Activated CD8-positive, alpha-beta T cell treated with anti-CD3 and anti-CD28 coated beads for 36 hours (primary cell): ENCODE data around the gene SLC7A11. TPM values are rescaled to one million over a fixed set of nuclear protein-coding genes. Genes with fewer than 3 reads are reported as not detected.
"Not testable (repeated sequence)": the region's sequence is repeated elsewhere in the genome, so short reads cannot be mapped to it uniquely, and the experiment has no call there.

Experiments used
- ATAC-seq: fragments of 200-7000 bp; cut with Tn5 transposase; one replicate; pipeline ENCODE4 v1.10.0; 2021; ENCODE audit warnings: mild to moderate bottlenecking, moderate library complexity
- CTCF ChIA-PET: fragments of 350-600 bp; sonication (Branson Sonifier 250); formaldehyde crosslinking; loops from one replicate; lab custom pipeline; 2021; ENCODE audit warnings: antibody characterized with exemption; lab: Charles Lee
- POLR2A ChIA-PET: fragments of 350-600 bp; sonication (Branson Sonifier 250); formaldehyde crosslinking; loops from one replicate; lab custom pipeline; 2021; ENCODE audit warnings: antibody characterized with exemption; lab: Charles Lee
- DNase-seq: peaks from one replicate; pipeline ENCODE4 v3.0.0-alpha.2; 2020
- H3K27ac Mint-ChIP-seq: one replicate; pipeline ENCODE4 v1.8.0; 2021; ENCODE audit warnings: mild to moderate bottlenecking, mixed read lengths
- H3K27me3 Mint-ChIP-seq: one replicate; pipeline ENCODE4 v1.8.0; 2021; ENCODE audit warnings: mixed read lengths
- H3K36me3 Mint-ChIP-seq: one replicate; pipeline ENCODE4 v1.8.0; 2021; ENCODE audit warnings: low read depth, mixed read lengths
- H3K4me1 Mint-ChIP-seq: one replicate; pipeline ENCODE4 v1.8.0; 2021; ENCODE audit warnings: low read depth, mixed read lengths
- H3K4me3 Mint-ChIP-seq: one replicate; pipeline ENCODE4 v1.8.0; 2021; ENCODE audit warnings: mild to moderate bottlenecking, moderate library complexity, mixed read lengths
- H3K9me3 Mint-ChIP-seq: one replicate; pipeline ENCODE4 v1.8.0; 2021; ENCODE audit warnings: mixed read lengths
- intact Hi-C: fragments of 100-400 bp; cut with micrococcal nuclease; formaldehyde crosslinking; loops from one replicate; pipeline ENCODE4 v1.10.0; 2022
- total RNA-seq, 2 experiments: library from RNA; stranded (reverse); gene quantifications; one replicate each; pipeline ENCODE4 v1.2.3, GENCODE V29; 2021
- TF ChIP-seq, protein P1 (sequence below): fragments of 200-600 bp; IDR thresholded peaks from one replicate; pipeline ENCODE4 v1.8.0; 2022; ENCODE audit warnings: antibody characterized with exemption, mild to moderate bottlenecking

Gene SLC7A11
- total RNA-seq, 2 experiments from 2014 or later: 3.7 to 4.5 TPM

DNA sequence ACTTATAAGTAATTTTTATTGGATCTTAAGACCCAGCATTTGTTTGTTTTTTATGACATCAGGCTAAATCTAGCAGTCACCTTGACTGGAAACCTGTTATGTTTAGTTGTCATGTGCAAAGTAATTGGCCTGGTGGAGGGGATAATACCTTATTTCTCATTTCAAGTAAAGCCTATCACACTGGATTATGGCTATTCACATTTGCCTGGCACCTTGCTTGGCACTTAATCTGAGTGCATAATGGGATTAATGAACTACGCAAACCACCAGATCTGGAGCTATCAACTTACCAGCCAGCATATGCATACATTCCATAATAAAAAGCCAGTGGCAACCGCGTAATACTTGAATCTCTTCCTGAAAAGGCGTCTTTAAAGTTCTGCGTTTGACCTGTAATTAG, 23.2 kb downstream of the SLC7A11 start:
- no peaks in the 10 kb centered on the region for H3K27me3 Mint-ChIP-seq
- DNase-seq: no peak
- no peaks in the 10 kb centered on the region for H3K9me3 Mint-ChIP-seq
- H3K27ac Mint-ChIP-seq: no peak overlapping the region
- no peaks in the 10 kb centered on the region for H3K4me1 Mint-ChIP-seq
- no peak overlapping the region for H3K4me3 Mint-ChIP-seq
- no peak for ATAC-seq
- H3K36me3 Mint-ChIP-seq: no peaks in the 10 kb centered on the region
- ChIA-PET POLR2A (no interaction called here), CTCF (no interaction called here)
- intact Hi-C loops: no loop called here
- TF ChIP-seq, protein P1, sequence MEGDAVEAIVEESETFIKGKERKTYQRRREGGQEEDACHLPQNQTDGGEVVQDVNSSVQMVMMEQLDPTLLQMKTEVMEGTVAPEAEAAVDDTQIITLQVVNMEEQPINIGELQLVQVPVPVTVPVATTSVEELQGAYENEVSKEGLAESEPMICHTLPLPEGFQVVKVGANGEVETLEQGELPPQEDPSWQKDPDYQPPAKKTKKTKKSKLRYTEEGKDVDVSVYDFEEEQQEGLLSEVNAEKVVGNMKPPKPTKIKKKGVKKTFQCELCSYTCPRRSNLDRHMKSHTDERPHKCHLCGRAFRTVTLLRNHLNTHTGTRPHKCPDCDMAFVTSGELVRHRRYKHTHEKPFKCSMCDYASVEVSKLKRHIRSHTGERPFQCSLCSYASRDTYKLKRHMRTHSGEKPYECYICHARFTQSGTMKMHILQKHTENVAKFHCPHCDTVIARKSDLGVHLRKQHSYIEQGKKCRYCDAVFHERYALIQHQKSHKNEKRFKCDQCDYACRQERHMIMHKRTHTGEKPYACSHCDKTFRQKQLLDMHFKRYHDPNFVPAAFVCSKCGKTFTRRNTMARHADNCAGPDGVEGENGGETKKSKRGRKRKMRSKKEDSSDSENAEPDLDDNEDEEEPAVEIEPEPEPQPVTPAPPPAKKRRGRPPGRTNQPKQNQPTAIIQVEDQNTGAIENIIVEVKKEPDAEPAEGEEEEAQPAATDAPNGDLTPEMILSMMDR: no peak

DNA sequence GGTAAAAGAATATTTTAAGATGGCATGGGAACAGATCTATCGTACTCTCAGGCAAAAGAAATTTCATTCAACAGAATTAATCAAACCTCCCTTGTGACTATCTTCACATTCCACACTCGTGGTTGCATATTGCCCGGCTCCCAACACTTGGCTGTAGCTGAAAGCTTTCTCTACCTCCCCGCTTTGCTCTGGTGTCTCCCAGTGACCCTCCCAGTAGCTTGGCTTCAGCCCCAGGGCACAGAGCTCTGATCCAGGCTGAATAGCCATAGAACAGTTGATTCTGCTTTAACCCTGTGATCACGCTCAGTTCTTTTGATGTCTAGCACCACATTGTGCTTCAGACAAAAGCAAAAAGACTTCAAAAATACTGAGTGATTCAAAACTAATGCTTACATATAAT, 24.6 kb downstream of the SLC7A11 start:
- TF ChIP-seq, protein P1: no peak
- H3K4me1 Mint-ChIP-seq: no peaks in the 10 kb centered on the region
- ATAC-seq: no peak
- intact Hi-C loops: no loop called here
- no peak overlapping the region for H3K27ac Mint-ChIP-seq
- H3K27me3 Mint-ChIP-seq: no peaks in the 10 kb centered on the region
- DNase-seq: no peak
- ChIA-PET CTCF (no interaction called here), POLR2A (no interaction called here)
- no peaks in the 10 kb centered on the region for H3K36me3 Mint-ChIP-seq
- H3K9me3 Mint-ChIP-seq: no peaks in the 10 kb centered on the region
- no peak overlapping the region for H3K4me3 Mint-ChIP-seq

DNA sequence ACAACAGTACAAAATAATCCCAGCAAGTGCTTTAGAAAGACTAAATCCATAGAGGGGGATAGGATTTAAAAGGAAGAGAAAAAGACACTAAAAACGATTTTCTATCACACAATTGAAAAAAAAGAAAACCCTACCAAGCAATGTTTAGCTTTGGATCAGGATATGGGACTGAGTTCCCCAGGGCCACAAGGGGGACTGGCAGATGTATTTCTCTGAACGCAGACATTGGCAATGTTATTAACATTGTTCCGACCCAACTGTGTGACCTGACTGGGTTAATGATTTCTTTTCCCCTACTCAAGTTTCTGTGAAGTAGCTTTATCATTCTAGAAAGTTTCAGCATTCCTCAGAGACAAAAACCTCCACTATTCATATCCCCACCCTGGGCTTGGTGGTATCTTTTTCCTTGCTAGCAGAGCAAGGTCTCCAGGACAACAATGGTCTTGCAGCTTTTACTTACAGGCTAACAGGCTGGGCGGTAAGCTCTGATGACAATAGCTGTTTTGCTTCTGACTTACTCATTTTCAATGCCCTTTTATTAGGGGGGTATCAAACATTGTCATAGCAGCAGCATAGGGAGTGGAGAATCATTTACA, 25.8 kb downstream of the SLC7A11 start:
- DNase-seq (no peak), ATAC-seq (no peak)
- POLR2A ChIA-PET: no interaction called here
- no peaks in the 10 kb centered on the region for H3K27me3 Mint-ChIP-seq
- intact Hi-C loops: no loop called here
- CTCF ChIA-PET: interaction anchor here (1.0 kb wide), 1 partner anchor 105 kb away, joined by 3 read pairs; no protein-coding TSS in a partner anchor
- TF ChIP-seq, protein P1: no peak
- no peaks in the 10 kb centered on the region for H3K36me3 Mint-ChIP-seq
- H3K9me3 Mint-ChIP-seq: no peaks in the 10 kb centered on the region
- no peak overlapping the region for H3K27ac Mint-ChIP-seq
- H3K4me1 Mint-ChIP-seq: no peaks in the 10 kb centered on the region
- H3K4me3 Mint-ChIP-seq: no peak overlapping the region

DNA sequence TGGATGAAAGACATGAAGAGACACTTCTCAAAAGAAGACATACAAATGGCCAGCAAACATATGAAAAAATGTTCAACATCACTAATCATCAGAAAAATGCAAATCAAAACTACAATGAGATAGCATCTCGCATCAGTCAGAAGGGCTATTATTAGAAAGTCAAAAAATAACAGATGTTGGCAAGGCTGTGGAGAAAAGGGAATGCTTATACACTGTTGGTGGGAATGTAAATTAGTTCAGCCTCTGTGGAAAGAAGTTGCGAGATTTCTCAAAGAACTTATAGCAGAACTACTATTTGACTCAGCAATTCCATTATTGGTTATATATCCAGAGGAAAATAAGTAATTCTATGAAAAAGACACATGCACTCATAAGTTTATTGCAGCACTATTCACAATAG, 31.6 kb downstream of the SLC7A11 start:
- intact Hi-C loops, H3K36me3 Mint-ChIP-seq, DNase-seq, POLR2A ChIA-PET, H3K9me3 Mint-ChIP-seq, H3K4me3 Mint-ChIP-seq, H3K4me1 Mint-ChIP-seq, ATAC-seq, CTCF ChIA-PET, H3K27me3 Mint-ChIP-seq, H3K27ac Mint-ChIP-seq: not testable (repeated sequence)

DNA sequence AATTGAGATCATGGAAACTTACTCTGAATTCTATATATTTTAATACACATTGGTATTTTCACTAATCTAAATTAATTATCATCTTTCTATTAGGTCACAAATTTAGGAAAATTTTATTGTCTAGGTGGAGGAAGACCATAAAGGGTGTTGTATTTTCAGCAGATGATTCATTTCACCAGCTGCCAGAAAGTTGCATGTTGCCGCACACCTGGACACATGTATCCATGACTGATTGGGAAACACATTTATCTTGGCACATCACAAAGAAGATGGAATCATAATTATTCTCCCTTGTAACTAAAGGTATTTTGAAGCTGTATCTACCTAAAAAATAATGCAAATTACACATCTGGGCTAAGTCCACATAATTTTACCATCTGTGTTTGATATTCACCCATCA, 33.1 kb downstream of the SLC7A11 start:
- Mint-ChIP-seq H3K27me3 (no peaks in the 10 kb centered on the region), H3K27ac (no peak overlapping the region), H3K4me1 (no peaks in the 10 kb centered on the region), H3K4me3 (no peak overlapping the region), H3K9me3 (no peaks in the 10 kb centered on the region), H3K36me3 (no peaks in the 10 kb centered on the region)
- intact Hi-C loops: no loop called here
- ATAC-seq: no peak
- ChIA-PET CTCF (no interaction called here), POLR2A (no interaction called here)
- TF ChIP-seq, protein P1: no peak
- DNase-seq: no peak
